Activated CD4-positive, alpha-beta T cell treated with anti-CD3 and anti-CD28 coated beads for 36 hours (primary cell): ENCODE results near the gene C13orf46. TPM values are rescaled to one million over a fixed set of nuclear protein-coding genes. Genes with fewer than 3 reads are reported as not detected.

Source experiments
- ATAC-seq: fragments of 200-7000 bp; cut with Tn5 transposase; one replicate; pipeline ENCODE4 v1.10.0; 2021; ENCODE audit warnings: mild to moderate bottlenecking, moderate library complexity
- CTCF ChIA-PET: fragments of 350-600 bp; sonication (Branson Sonifier 250); formaldehyde crosslinking; loops from one replicate; lab custom pipeline; 2021; ENCODE audit warnings: antibody characterized with exemption; lab: Charles Lee
- POLR2A ChIA-PET: fragments of 350-600 bp; sonication (Branson Sonifier 250); formaldehyde crosslinking; loops from one replicate; lab custom pipeline; 2021; ENCODE audit warnings: antibody characterized with exemption, inconsistent platforms; lab: Charles Lee
- DNase-seq: peaks from one replicate; pipeline ENCODE4 v3.0.0-alpha.2; 2020
- H3K27ac Mint-ChIP-seq: one replicate; pipeline ENCODE4 v1.8.0; 2021; ENCODE audit warnings: mixed read lengths
- H3K27me3 Mint-ChIP-seq: one replicate; pipeline ENCODE4 v1.8.0; 2021; ENCODE audit warnings: mixed read lengths
- H3K36me3 Mint-ChIP-seq: one replicate; pipeline ENCODE4 v1.8.0; 2021; ENCODE audit warnings: low read depth, mixed read lengths
- H3K4me1 Mint-ChIP-seq: one replicate; pipeline ENCODE4 v1.8.0; 2021; ENCODE audit warnings: mixed read lengths
- H3K4me3 Mint-ChIP-seq: one replicate; pipeline ENCODE4 v1.8.0; 2021; ENCODE audit warnings: mild to moderate bottlenecking, moderate library complexity, mixed read lengths
- H3K9me3 Mint-ChIP-seq: one replicate; pipeline ENCODE4 v1.8.0; 2021; ENCODE audit warnings: low read depth, mixed read lengths
- intact Hi-C, 2 experiments: fragments of 100-400 bp; cut with DNase I in 1 of 2; cut with micrococcal nuclease in 1 of 2; formaldehyde crosslinking; loops; one replicate each; pipeline versions ENCODE4 v1.14.2 to v1.15.1; 2022 to 2024; cut with DNase I, micrococcal nuclease
- total RNA-seq, 2 experiments: library from RNA; stranded (reverse); gene quantifications; one replicate each; pipeline ENCODE4 v1.2.3, GENCODE V29; 2021

The C13orf46 gene
- total RNA-seq, 2 experiments from 2014 or later: 1.6 to 2.2 TPM

GRCh38 chr13:113947311-113948033, 26.4 kb downstream of the C13orf46 start:
- intact Hi-C loops: no loop called here
- H3K4me1 Mint-ChIP-seq: peaks cover 6% of the 10 kb centered on the region
- ATAC-seq (no peak), DNase-seq (no peak)
- no peaks in the 10 kb centered on the region for H3K9me3 Mint-ChIP-seq
- no peak overlapping the region for H3K4me3 Mint-ChIP-seq
- POLR2A ChIA-PET: no interaction called here
- CTCF ChIA-PET: interaction anchor here (0.6 kb wide), 1 partner anchor 148 kb away, joined by 3 read pairs; no protein-coding TSS in a partner anchor
- H3K27ac Mint-ChIP-seq: peak overlapping the region; percentile 19
- no peaks in the 10 kb centered on the region for H3K27me3 Mint-ChIP-seq
- no peaks in the 10 kb centered on the region for H3K36me3 Mint-ChIP-seq

DNA sequence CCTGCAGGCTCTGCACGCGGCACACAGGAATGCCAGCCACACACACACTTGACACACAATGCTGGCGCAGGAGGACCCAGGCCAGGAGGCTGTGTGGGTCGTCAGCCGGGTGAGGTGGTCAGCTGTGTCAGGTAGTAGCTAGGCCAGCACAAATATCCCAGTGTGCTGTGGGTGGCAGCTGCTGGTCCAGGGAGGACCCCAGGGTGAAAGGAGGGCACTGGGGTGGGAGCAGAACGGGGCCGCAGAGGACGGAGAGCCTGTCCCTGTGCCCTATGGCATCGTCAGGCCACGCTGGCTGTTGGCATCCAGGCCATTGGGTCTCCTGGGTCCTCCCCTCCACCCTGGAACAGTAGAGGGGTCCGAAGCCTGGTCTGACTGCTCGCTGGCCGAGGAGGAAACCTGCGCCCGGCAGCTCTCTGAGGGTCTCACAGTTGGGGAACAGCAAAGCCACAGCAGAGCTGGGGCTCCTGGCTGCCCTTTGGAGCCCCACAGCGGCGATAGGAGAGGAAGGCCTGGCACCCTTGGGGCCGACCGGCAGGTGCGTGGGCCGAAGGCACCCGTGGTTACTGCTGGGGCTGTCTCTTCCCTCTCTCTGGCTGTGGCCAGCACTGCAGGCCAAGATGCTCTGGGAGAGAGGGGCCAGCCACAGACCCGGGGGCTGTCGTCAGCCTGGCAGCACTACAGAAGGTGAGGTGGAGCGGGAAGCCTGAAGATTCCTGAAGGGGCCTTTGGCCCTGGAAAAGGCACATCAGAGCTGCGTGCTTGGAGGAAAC, 27.3 kb downstream of the C13orf46 start:
- Mint-ChIP-seq H3K4me1 (peaks cover 3% of the 10 kb centered on the region), H3K27ac (peak overlapping the region; percentile 15), H3K9me3 (no peaks in the 10 kb centered on the region), H3K4me3 (no peak overlapping the region), H3K36me3 (no peaks in the 10 kb centered on the region), H3K27me3 (no peaks in the 10 kb centered on the region)
- ATAC-seq (no peak), DNase-seq (no peak)
- intact Hi-C loops: no loop called here
- ChIA-PET POLR2A (no interaction called here), CTCF (no interaction called here)

GRCh38 chr13:113945857-113946408, 27.9 kb downstream of the C13orf46 start:
- ATAC-seq (no peak), DNase-seq (no peak)
- Mint-ChIP-seq H3K9me3 (no peaks in the 10 kb centered on the region), H3K27me3 (no peaks in the 10 kb centered on the region), H3K4me1 (no peaks in the 10 kb centered on the region), H3K27ac (no peak overlapping the region), H3K36me3 (no peaks in the 10 kb centered on the region), H3K4me3 (no peak overlapping the region)
- intact Hi-C loops: no loop called here
- ChIA-PET POLR2A (no interaction called here), CTCF (interaction anchor here (0.8 kb wide), 1 partner anchor 164 kb away, joined by 3 read pairs; no protein-coding TSS in a partner anchor)

GRCh38 chr13:113943821-113944565, 29.9 kb downstream of the C13orf46 start:
- Mint-ChIP-seq H3K36me3 (no peaks in the 10 kb centered on the region), H3K4me1 (no peaks in the 10 kb centered on the region), H3K4me3 (no peak overlapping the region), H3K27me3 (no peaks in the 10 kb centered on the region), H3K9me3 (no peaks in the 10 kb centered on the region), H3K27ac (no peak overlapping the region)
- intact Hi-C loops: no loop called here
- DNase-seq (no peak), ATAC-seq (no peak)
- CTCF ChIA-PET: no interaction called here
- POLR2A ChIA-PET: no interaction called here

DNA sequence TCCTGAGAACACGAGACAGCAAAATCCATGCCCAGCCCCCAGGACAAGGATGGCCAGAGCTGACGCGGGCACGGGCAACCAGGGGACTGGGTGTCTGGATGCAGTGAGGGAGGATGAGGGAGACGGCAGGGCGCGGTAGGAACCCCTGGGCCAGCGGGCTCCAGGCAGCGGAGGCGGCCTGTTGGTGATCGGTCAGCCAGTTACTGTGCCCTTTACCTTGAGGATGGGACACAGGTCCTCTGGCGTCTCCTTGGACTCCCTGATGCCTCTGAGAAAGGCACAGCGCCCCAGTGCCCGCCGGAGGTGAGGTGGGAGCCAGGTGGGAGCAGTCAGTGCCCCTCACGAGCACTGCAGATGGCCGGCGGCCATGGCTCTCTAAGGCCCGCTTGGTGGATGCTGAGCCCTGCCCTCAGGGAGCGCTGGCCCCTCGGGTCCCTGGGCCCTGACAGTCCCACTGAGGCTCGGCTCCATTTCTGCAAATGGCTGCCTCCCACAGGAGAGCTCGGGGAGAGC, 31.2 kb downstream of the C13orf46 start:
- ChIA-PET POLR2A (no interaction called here), CTCF (interaction anchor here (0.6 kb wide), 1 partner anchor 11 kb away, joined by 3 read pairs; no protein-coding TSS in a partner anchor)
- H3K9me3 Mint-ChIP-seq: no peaks in the 10 kb centered on the region
- intact Hi-C loops: no loop called here
- no peak overlapping the region for H3K4me3 Mint-ChIP-seq
- ATAC-seq (no peak), DNase-seq (no peak)
- H3K27ac Mint-ChIP-seq: no peak overlapping the region
- no peaks in the 10 kb centered on the region for H3K36me3 Mint-ChIP-seq
- H3K27me3 Mint-ChIP-seq: no peaks in the 10 kb centered on the region
- no peaks in the 10 kb centered on the region for H3K4me1 Mint-ChIP-seq

DNA sequence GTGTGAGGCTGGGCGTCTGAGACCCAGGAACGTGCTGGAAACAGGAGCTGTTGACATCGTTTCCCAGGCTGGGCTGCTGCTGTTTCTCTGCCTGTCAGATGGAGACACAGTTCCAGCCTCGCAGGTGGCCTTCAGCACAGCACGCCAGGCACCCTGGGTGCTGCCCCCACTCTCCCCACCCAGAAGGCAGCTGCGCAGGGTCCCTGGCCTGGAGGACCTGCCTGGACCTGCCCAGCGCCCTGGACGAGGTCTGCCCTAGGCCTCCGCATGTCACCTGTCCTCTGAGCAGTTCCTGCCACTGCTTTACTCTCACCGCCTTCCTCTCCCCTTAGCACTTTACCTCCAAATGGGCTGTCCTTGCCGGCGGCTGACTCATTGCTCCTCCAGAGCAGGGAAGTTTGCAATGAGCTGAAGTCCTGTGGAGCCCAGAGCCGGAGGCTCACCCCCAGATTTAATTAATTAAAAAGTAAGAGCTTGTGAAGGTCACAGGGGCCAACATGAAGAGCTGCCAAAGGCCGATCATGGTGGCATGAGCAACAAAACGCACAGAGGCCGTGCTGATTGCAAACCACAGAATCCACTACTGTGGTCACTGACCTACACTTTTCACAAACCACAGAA, 32.2 kb downstream of the C13orf46 start:
- Mint-ChIP-seq H3K36me3 (no peaks in the 10 kb centered on the region), H3K27me3 (no peaks in the 10 kb centered on the region), H3K27ac (no peak overlapping the region), H3K4me1 (no peaks in the 10 kb centered on the region), H3K4me3 (no peak overlapping the region), H3K9me3 (no peaks in the 10 kb centered on the region)
- DNase-seq (no peak), ATAC-seq (no peak)
- intact Hi-C loops: no loop called here
- ChIA-PET CTCF (no interaction called here), POLR2A (no interaction called here)

DNA sequence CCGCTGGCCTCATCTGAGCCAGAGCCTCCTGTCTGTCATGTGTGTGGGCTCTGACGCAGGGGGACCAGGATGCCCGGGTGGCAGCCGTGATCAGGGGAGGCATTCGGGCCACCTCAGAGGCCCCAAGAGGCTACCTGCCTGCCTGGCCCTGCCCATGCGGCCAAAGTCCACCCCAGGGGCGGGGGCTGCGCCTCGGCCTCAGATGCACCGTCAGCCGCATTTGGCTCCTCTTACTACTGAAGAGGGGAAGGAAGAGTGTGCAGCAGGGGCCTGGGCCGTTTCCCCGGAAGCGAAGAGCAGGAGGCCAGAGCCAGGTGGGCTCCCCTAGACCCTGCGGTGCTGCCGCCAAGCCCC, 34.0 kb downstream of the C13orf46 start:
- intact Hi-C loops: no loop called here
- DNase-seq (no peak), ATAC-seq (no peak)
- ChIA-PET CTCF (no interaction called here), POLR2A (no interaction called here)
- Mint-ChIP-seq H3K4me3 (no peak overlapping the region), H3K27ac (no peak overlapping the region), H3K9me3 (no peaks in the 10 kb centered on the region), H3K4me1 (no peaks in the 10 kb centered on the region), H3K27me3 (no peaks in the 10 kb centered on the region), H3K36me3 (no peaks in the 10 kb centered on the region)

- no peak for DNase-seq
- Mint-ChIP-seq H3K9me3 (no peaks in the 10 kb centered on the region), H3K27ac (no peak overlapping the region), H3K4me1 (no peaks in the 10 kb centered on the region), H3K36me3 (no peaks in the 10 kb centered on the region), H3K4me3 (no peak overlapping the region), H3K27me3 (no peaks in the 10 kb centered on the region)
- POLR2A ChIA-PET: no interaction called here
- CTCF ChIA-PET: no interaction called here
- ATAC-seq: no peak
- intact Hi-C loops: no loop called here
Measured at GRCh38 chr13:113939129-113939943, 34.5 kb downstream of the C13orf46 start.

DNA sequence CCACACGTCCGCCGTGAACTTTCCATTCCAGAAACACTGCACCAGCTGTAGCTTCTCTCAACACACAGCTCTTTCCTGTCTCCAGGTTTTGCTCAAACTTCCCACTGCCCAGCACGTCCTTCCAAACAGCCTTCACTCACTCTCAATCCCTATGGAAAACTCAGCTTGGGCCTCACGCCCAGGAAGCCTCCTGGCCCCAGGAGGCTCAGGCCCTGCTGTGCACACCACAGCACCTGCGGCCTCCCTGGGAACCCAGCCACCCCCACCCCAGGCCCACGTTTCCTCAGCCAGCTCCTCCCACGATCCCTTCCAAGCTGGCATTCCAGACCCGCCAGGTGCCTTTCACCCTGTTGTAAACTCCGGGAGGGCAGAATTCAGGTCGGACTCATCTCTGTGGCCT, 35.2 kb downstream of the C13orf46 start:
- H3K27ac Mint-ChIP-seq: no peak overlapping the region
- ATAC-seq: no peak
- no peak for DNase-seq
- CTCF ChIA-PET: no interaction called here
- no peaks in the 10 kb centered on the region for H3K36me3 Mint-ChIP-seq
- POLR2A ChIA-PET: no interaction called here
- H3K4me3 Mint-ChIP-seq: no peak overlapping the region
- H3K4me1 Mint-ChIP-seq: no peaks in the 10 kb centered on the region
- no peaks in the 10 kb centered on the region for H3K27me3 Mint-ChIP-seq
- no peaks in the 10 kb centered on the region for H3K9me3 Mint-ChIP-seq
- intact Hi-C loops: no loop called here

DNA sequence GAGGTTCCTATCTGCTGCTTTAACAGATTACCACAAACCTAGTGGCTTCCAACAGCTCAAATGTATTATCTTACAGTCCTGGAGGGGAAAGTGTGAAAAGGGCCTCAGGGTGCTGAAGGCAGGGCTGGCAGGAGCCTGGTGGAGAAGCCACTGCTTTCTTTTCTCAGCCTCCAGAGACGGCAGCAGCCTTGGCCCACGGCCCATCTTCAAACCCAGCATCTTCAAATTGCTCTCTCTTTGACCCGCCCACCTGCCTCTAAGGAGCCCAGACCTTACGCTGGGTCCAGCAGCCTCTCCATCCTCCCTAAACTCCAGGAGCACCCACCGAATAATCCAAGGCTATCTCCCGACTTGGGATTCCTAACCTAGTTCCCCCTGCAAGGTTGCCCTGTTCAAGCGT, 35.6 kb downstream of the C13orf46 start:
- CTCF ChIA-PET: no interaction called here
- no peak overlapping the region for H3K27ac Mint-ChIP-seq

More for the DNA sequence above, 35.6 kb downstream of the C13orf46 start:
- Mint-ChIP-seq H3K4me3 (no peak overlapping the region), H3K36me3 (no peaks in the 10 kb centered on the region), H3K27me3 (no peaks in the 10 kb centered on the region), H3K4me1 (no peaks in the 10 kb centered on the region), H3K9me3 (no peaks in the 10 kb centered on the region)
- DNase-seq: no peak
- intact Hi-C loops: no loop called here
- no peak for ATAC-seq
- POLR2A ChIA-PET: no interaction called here
